NCI-H1048 (cell line): ENCODE measurements around the gene WDR91.

Source experiments
- DNase-seq: peaks from one replicate; lab custom pipeline; 2025; lab: John Stamatoyannopoulos, UW

The WDR91 gene

DNA sequence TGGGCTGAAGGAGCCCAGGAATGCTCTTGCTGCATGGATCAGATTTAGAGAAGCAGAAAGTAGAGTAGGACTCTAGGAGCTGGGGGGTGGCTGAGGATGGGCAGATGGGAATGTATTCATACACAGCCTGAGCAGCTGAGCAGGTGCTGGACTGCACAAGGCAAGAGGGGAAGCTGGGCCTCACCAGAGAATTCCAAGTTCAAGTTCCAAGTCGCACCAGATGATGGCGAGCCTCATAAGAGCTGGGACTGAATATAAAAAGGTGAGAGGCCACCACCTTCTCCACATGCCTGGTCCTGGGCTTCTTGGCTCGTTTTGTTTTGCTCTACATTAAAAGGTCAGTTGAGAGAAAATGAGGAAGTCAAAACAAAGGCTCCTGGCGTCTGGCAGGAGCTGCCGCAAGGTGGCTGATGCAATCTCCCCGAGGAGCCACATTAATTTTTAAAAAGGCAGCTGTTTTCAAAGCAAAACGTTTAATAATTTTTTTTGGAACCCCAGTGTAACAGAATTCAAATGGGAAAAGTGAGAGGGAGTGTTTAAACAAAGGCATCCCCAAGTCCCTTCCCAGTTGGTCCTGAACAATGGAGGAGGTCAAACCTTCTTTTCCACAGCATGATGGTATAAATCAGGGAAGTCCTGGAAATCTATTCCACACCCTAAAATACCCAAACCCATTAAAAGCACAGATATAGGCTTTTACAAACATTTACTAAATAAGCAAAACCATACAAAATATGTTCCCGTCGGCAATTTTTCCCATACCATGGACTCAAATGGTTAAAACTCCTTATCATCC, 50.3 kb downstream of the WDR91 start:
- no peak for DNase-seq

DNA sequence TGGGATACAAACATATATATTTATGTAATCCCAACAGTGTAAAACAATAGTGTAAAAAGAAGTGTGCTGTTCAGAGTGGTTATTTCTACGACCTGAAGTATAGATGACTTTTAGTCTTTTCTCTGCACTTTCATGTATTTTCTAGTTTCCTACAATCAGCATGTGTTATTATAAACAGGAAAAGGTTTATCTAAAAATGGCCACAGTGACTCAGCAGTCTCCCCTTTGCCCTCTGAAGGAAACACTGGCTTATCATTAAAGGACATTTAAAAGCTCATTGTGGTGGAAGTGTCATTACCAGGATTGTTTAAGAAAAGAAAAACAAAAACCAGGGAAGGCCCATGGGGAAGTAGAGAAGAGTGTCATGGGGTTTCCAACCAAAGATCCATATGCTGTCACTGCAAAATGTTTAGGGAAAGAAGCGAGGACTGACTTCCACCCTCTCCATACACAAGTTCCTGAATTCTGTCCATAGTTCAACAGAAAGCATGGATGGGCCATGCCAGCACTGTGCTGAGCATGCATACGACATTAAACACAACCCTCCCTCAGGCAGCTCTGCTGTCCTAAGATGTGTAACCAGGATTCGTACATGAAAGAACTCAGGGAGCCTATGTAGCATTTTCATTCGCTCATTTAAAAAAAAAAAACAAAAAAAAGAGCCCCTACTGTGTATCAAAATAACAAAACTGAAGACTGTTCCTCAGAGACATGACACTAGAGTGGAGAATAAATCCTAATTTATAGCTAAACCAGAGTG, 51.0 kb downstream of the WDR91 start:
- DNase-seq: no peak

DNA sequence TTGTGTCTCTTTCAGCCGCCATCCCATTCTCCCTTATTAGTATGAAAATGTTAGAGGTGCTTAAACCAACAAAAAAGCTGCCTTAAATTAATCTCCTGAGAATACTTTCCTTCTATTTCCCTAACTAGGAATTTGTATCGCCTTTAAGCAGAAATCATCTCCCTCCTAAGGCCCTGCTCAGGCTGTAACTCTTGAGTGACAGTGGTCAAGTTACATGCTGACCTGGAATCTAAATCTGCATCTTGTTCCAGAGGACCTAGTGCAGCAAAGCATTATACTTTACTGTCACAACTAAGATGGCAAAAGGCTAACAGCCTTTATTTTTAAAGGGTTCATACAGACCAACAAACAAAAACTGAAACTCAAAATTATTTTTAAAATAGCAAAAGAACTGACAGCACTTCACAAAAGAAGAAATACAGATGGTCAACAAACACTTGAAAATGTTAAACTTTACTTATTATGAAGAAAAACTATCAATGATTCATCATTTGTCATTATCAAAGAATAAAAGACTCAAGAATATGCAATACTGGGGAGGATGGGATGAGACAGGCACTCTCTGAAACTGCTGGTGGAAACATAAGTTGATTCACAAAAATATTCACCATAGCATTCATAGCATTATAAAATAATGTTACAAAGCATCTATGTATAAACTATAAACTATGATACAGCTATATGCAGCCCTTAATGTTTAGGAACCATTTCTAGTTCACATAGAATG, 51.8 kb downstream of the WDR91 start:
- DNase-seq: no peak

DNA sequence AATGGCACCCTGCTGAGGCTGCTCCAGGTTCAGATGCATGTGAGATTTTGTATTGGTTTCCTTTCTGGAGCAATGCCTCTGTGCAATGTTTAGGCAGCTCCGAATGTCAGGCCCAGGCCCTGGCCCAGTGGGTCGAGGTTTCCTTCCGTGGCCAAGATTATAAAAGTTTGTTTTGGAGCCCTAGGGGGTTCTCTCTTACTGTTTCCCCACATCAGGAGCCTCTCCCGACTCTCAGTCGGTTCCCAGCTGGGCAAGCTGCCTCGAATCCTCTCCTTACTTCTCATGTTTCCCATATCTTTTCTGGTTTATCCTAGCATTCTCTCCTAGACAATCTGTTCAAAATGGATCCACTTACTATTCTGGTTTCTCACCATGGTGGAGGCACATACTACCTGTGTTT, 52.5 kb downstream of the WDR91 start:
- DNase-seq: no peak

DNA sequence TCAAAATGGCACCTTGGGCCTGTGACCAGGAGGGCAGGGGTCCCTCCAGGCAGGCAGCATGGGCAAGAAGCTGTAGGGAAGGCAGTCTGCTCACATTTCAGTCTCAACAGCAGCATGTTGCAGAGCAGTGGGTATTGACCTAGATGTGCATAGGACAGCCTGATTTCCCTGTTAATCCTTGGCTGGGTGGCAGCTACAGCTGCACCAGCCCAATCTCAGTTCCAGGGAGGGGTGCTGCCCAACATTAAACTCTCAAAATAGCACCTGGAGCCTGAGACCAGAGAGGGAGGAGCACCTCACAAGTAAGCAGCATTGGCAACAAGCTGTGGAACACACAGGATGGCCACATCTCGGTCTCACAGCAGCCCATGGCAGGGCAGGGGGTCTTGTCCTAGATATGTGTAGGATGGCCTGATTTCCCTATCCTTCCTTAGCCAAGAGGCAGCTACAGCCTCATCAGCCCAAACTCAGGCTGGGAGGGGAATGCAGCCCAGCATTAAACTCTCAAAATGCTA, 53.1 kb downstream of the WDR91 start:
- DNase-seq: no peak

DNA sequence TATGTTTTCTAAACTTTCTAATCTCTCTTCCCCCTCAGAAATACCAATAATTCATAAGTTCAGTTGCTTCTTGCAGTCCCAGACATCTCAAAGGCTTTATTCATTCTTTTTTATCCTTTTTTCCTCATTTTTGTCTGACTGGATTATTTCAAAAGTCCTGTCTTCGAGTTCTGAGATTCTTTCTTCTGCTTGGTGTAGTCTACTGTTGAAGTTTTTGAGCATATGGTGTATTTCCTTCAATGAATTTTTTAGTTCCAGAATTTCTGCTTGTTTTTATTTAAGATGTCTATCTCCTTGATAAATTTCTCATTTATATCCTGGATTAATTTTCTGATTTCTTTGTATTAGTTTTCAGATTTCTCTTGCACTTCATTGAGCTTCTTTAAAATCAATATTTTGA, 55.0 kb downstream of the WDR91 start:
- no peak for DNase-seq

DNA sequence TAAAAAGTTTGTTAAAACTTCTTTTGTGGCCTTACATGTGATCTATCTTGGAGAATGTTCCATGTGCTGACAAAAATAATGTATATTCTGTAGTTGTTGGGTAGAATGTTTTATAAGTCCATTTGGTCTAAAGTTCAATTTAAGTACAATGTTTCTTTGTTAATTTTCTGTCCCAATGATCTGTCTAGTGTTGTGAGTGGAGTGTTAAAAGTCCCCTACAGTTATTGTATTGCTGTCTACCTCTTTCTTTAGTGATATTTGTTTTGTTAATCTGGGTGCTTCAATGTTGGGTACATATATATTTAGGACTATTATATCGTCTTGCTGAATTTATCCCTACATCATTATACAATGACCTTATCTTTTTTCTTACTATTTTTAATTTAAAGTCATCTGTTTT, 56.6 kb downstream of the WDR91 start:
- no peak for DNase-seq

DNA sequence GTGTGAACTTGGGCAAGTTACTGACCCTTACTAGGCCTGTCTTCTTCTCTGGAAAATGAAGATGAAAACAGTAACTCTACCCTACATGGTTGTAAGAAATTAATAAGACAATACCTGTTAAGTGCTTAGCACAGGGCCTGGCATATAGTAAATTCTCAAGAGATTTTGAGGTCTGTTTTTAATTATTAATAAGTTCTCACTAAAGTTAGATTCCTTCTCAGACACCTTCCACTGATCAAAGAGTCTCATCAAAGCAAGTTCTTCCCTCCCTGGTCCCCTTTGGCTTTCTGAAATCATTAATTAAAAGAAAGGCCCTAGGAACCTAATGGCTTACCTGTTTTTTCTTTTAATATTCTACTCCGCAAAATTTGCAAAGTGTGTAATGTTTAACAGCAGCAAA, 58.9 kb downstream of the WDR91 start:
- DNase-seq: no peak

DNA sequence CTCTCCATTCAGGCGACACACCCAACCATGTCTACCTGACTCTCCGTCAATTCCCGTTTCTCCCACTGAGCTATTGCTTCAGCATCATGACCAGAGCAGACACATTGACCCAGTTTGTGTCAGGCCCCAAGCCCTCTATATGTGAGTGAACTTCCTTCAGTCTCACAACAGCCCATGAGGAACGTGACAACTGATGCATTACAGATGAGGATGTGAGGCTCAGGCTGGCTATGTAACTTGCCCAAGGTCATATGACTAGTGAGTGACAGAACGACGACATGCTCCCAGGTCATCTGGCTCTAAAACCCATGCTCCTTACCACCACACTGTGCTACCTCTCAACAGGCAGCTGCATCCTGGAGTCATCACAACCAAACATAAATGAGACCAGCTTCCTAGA, 59.8 kb downstream of the WDR91 start:
- DNase-seq: no peak

DNA sequence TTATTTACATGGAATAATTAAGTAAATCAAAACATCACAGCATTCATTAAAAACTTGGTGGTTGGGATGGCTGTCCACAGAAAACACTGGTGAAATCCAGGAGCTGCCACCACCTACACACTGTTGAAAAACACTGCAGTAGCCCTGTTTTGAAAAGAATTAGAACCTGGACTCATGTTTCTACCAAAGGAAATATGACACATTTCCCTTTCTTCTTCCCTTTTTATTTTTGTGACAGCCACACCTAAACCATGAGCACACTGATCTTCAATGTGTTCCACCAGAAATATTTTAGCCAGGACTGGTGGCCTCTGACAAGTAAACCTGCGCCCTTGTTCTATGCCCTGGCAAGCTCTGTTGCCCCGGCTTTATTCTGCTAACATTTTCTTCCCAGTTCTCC, 60.2 kb downstream of the WDR91 start:
- no peak for DNase-seq

DNA sequence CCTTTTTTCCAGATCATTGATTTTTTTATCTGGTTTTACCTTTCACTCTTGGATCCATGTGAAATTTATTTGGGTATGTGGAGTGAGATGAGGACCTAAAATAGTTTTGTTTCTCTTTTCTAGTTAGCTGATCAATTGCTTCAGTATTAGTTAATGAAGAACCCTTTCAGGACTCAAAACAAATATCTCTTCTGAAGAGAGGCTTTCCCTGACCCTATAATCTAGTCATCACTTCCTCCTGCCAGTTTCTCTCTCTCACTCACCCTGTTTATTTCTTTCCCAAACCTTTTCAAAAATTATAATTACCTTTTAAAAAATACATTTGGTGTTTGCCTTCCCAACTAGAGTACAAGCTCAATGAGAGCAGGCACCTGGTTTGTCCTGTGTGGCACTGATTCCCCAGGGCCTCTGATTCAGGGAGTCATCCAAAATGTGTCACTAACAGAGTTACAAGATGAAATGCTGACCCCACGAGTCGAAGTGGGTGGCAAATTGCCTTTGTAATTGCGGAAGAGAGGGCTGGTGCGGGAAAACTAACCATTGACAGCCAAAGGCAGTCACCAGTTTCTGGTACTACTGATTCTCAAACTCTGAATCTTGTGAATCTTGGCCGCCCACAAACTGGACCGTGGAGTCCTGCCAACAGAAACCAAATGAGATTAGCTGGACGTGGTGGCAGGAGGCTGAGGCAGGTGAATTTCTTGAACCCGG, 61.1 kb downstream of the WDR91 start:
- DNase-seq: no peak

DNA sequence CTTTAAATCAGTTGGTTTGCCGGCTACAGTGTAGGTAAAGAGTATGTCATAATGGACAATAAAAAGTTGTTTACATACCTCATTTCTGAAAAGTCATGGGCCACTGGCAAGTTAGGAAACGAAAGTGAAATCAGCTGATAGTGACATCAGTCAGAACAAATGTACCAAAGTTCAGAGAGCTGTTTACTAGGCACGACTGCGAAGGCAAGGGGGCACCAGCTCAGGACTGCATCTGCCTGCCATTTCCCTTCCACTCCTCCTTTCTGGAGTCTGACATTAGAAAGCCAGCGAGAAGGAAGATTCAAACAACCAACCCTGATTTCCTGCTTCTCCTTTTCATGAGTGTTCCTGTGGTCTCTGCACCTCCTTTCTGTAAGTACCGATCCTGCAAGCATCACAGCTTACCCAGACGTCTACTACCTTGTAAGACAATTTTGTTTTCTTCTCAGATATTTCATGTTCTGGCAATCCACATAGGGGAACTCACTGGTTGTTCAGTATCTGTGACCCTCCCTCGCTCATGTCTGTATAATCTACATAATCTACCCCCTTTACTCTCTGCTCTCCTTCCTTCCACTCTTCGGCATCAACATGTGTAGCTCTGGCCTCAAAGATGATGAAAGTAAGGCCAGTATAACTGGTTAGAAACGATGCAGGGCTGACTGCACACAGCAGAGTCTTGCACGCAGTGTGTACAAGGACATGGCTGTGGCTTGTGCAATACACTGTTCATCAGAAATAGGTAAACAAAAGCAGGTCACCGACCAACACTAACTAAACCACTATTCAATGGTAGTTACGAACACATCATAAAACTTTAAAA, 63.2 kb downstream of the WDR91 start, which contains the start of gene TMEM140:
Gene TMEM140, plus strand, starts transcription at position 174 of the 823 bp plus-strand sequence. CDS start 16,370 bp downstream, outside the sequence.
- no peak for DNase-seq

DNA sequence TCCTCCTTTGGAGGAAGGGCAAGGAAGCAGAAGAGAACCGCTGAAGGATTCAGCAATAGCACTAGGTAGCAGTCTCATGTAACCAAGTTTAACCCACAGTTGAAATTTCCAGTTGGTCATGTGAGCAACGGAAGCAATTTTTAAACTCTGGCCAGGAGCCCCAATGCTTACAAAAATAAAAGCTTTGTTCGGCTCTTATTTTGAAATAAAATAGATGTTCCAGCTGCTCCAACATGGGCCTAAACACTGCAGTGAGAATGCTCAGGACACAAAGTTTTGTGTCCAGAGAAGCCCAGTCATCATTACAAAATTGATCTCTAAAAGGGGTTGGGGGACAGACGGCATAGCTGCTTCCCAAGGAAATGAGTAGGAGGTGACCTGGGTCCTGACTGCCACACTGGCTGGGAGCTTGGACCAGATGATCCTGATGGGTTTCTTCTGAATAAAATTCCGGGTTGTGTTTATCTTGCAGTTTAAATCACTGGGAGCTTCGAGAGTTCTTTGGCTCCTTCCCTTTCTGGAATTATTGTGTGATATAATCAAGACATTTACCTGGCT, 63.9 kb downstream of the WDR91 start:
- DNase-seq: no peak

DNA sequence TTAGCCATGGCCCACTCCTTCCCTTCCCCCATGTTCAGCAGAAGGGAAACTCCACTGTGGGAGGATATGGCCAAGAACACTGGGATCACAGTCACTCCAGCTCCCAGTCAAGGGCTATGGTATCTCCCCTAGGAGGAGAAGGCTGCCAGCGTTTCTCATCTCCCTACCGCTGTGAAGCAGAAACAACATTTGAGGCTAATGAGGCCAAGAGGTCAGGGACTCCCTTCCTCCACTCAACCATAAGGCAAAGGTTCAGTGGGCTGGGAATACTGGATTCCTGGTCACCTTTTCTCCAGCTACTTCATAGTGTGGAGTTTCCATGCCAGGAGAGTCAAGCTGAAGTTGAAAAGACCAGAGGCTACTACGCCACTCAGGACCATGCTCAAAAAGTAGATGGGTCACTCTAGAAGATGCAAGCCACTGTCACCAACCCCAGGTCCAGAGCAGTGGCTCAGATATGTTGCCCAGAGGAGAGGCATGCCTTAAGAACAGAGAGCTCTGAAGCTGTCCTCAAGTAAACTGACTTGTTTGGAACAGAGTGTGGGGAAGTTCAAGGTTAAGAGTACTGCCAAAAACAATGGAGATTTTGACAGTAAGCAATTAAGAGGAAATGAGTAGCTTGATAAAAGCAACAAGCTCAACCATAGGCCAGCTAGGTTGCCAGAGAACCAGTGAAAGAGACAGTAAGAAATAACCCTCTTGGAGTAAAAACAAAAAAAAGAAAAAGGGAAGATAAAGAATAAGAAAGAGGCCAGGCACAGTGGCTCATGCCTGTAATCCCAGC, 67.2 kb downstream of the WDR91 start:
- DNase-seq: no peak
